Muscle layer of colon (tissue), 2 donors: Measurements from ENCODE around the gene SNCAIP.

ENCODE experiments used
- H3K27ac ChIP-seq: one replicate; pipeline ENCODE4 v1.7.0; 2013; ENCODE audit warnings: low read depth, mild to moderate bottlenecking, low read length, moderate library complexity
- H3K27me3 ChIP-seq, 2 donors: one replicate each; pipeline ENCODE4 v1.7.0; 2013; ENCODE audit warnings: low read length in 2 of 2, mild to moderate bottlenecking in 2 of 2; ENCODE audit not compliant: insufficient read depth in 2 of 2, control insufficient read depth in 1 of 2
- H3K36me3 ChIP-seq: one replicate; pipeline ENCODE4 v1.7.0; 2013; ENCODE audit warnings: mild to moderate bottlenecking, low read length; ENCODE audit not compliant: insufficient read depth
- H3K4me1 ChIP-seq: one replicate; pipeline ENCODE4 v1.7.0; 2013; ENCODE audit warnings: mild to moderate bottlenecking, low read length; ENCODE audit not compliant: insufficient read depth
- H3K4me3 ChIP-seq, 2 donors: one replicate each; pipeline ENCODE4 v1.7.0; 2013; ENCODE audit warnings: low read length in 2 of 2, low read depth in 1 of 2, mild to moderate bottlenecking in 1 of 2, moderate library complexity in 1 of 2
- H3K9ac ChIP-seq: one replicate; pipeline ENCODE4 v1.7.0; 2013; ENCODE audit warnings: low read length
- H3K9me3 ChIP-seq: one replicate; pipeline ENCODE4 v1.7.0; 2013; ENCODE audit warnings: mild to moderate bottlenecking, low read length
- donor health status: abdominal sarcoma.
- donor health status: Adenocarcinoma of cecum.

Gene SNCAIP

GRCh38 chr5:122401976-122402725 lies 90.1 kb downstream of the SNCAIP start:
- Histone ChIP-seq H3K9ac (no peak overlapping the region), H3K36me3 (no peaks in the 10 kb centered on the region), H3K4me3 (no peak overlapping the region), H3K4me1 (peaks cover 7% of the 10 kb centered on the region), H3K9me3 (no peaks in the 10 kb centered on the region), H3K27me3 (no peaks in the 10 kb centered on the region), H3K27ac (no peak overlapping the region)

GRCh38 chr5:122402955-122403685 lies 91.1 kb downstream of the SNCAIP start:
- H3K4me3 ChIP-seq = no peak overlapping the region
- no peaks in the 10 kb centered on the region for H3K36me3 ChIP-seq
- H3K9me3 ChIP-seq = no peaks in the 10 kb centered on the region
- no peak overlapping the region for H3K27ac ChIP-seq
- H3K4me1 ChIP-seq = peaks cover 7% of the 10 kb centered on the region
- no peaks in the 10 kb centered on the region for H3K27me3 ChIP-seq
- H3K9ac ChIP-seq = no peak overlapping the region

- H3K27ac ChIP-seq = no peak overlapping the region
- no peaks in the 10 kb centered on the region for H3K27me3 ChIP-seq
- H3K36me3 ChIP-seq = no peaks in the 10 kb centered on the region
- H3K9me3 ChIP-seq = no peaks in the 10 kb centered on the region
- no peak overlapping the region for H3K9ac ChIP-seq
- H3K4me1 ChIP-seq = peaks cover 7% of the 10 kb centered on the region
- no peak overlapping the region for H3K4me3 ChIP-seq
Measured at GRCh38 chr5:122404018-122404417, 92.0 kb downstream of the SNCAIP start.

- no peaks in the 10 kb centered on the region for H3K9me3 ChIP-seq
- no peak overlapping the region for H3K9ac ChIP-seq
Measured at GRCh38 chr5:122404653-122405362, 92.8 kb downstream of the SNCAIP start.

GRCh38 chr5:122405751-122406150 lies 93.7 kb downstream of the SNCAIP start:
- H3K9me3 ChIP-seq = no peaks in the 10 kb centered on the region
- H3K27me3 ChIP-seq = no peaks in the 10 kb centered on the region
- H3K9ac ChIP-seq = no peak overlapping the region
- no peak overlapping the region for H3K4me3 ChIP-seq
- H3K4me1 ChIP-seq = peaks cover 6% of the 10 kb centered on the region
- H3K27ac ChIP-seq = no peak overlapping the region
- no peaks in the 10 kb centered on the region for H3K36me3 ChIP-seq

More at GRCh38 chr5:122404653-122405362, 92.8 kb downstream of the SNCAIP start:
- Histone ChIP-seq H3K4me3 (no peak overlapping the region), H3K36me3 (no peaks in the 10 kb centered on the region), H3K27ac (no peak overlapping the region), H3K27me3 (no peaks in the 10 kb centered on the region), H3K4me1 (peaks cover 7% of the 10 kb centered on the region)

- Histone ChIP-seq H3K9me3 (no peaks in the 10 kb centered on the region), H3K4me3 (no peak overlapping the region), H3K27me3 (no peaks in the 10 kb centered on the region), H3K9ac (no peak overlapping the region), H3K4me1 (peaks cover 2% of the 10 kb centered on the region), H3K27ac (no peak overlapping the region), H3K36me3 (no peaks in the 10 kb centered on the region)
Measured at GRCh38 chr5:122406181-122406580, 94.1 kb downstream of the SNCAIP start.

GRCh38 chr5:122408592-122409224 lies 96.7 kb downstream of the SNCAIP start:
- no peak overlapping the region for H3K9ac ChIP-seq
- H3K4me3 ChIP-seq = no peak overlapping the region
- H3K9me3 ChIP-seq = no peaks in the 10 kb centered on the region
- no peaks in the 10 kb centered on the region for H3K27me3 ChIP-seq
- no peaks in the 10 kb centered on the region for H3K36me3 ChIP-seq
- H3K27ac ChIP-seq = no peak overlapping the region
- no peaks in the 10 kb centered on the region for H3K4me1 ChIP-seq

- no peak overlapping the region for H3K27ac ChIP-seq
- no peak overlapping the region for H3K4me3 ChIP-seq
- no peaks in the 10 kb centered on the region for H3K36me3 ChIP-seq
- no peaks in the 10 kb centered on the region for H3K27me3 ChIP-seq
- H3K9ac ChIP-seq = no peak overlapping the region
- no peaks in the 10 kb centered on the region for H3K4me1 ChIP-seq
- H3K9me3 ChIP-seq = no peaks in the 10 kb centered on the region
Measured at GRCh38 chr5:122412966-122413365, 100.9 kb downstream of the SNCAIP start.

GRCh38 chr5:122413722-122414121 lies 101.7 kb downstream of the SNCAIP start:
- no peak overlapping the region for H3K4me3 ChIP-seq
- no peaks in the 10 kb centered on the region for H3K27me3 ChIP-seq
- no peaks in the 10 kb centered on the region for H3K36me3 ChIP-seq
- H3K9me3 ChIP-seq = no peaks in the 10 kb centered on the region
- no peaks in the 10 kb centered on the region for H3K4me1 ChIP-seq
- H3K9ac ChIP-seq = no peak overlapping the region
- no peak overlapping the region for H3K27ac ChIP-seq

GRCh38 chr5:122415030-122415800 lies 103.2 kb downstream of the SNCAIP start:
- H3K9me3 ChIP-seq = no peaks in the 10 kb centered on the region
- H3K36me3 ChIP-seq = no peaks in the 10 kb centered on the region
- H3K9ac ChIP-seq = no peak overlapping the region
- no peaks in the 10 kb centered on the region for H3K27me3 ChIP-seq
- H3K4me1 ChIP-seq = no peaks in the 10 kb centered on the region
- no peak overlapping the region for H3K4me3 ChIP-seq
- no peak overlapping the region for H3K27ac ChIP-seq

- no peak overlapping the region for H3K27ac ChIP-seq
- no peak overlapping the region for H3K9ac ChIP-seq
- H3K9me3 ChIP-seq = no peaks in the 10 kb centered on the region
- H3K4me3 ChIP-seq = no peak overlapping the region
- H3K36me3 ChIP-seq = no peaks in the 10 kb centered on the region
- H3K4me1 ChIP-seq = no peaks in the 10 kb centered on the region
- H3K27me3 ChIP-seq = no peaks in the 10 kb centered on the region
Measured at GRCh38 chr5:122415801-122416120, 103.7 kb downstream of the SNCAIP start.
